Measurements from ENCODE around the gene BET1L.

GRCh38 chr11:210122-210802 lies 3.1 kb upstream of the BET1L start:
- TF ChIP-seq CTCF (conservative IDR thresholded peaks at IDR 0.05 in 1 of 2, IDR thresholded peaks at IDR 0.05 in 1 of 2; ENCODE audit: low read depth in 1 of 2, low read length in 2 of 2) (no peak), EZH2 (IDR thresholded peaks at IDR 0.05; ENCODE audit: low read length, missing control alignments) (no peak)

Data from fibroblast of lung (primary cell).